Left lung (tissue), 10 donors: ENCODE data around the gene GATAD2A. TPM values are rescaled to one million over a fixed set of nuclear protein-coding genes. Genes with fewer than 3 reads are reported as not detected.

Experiments used
- ATAC-seq: fragments of 200-7000 bp; cut with Tn5 transposase; one replicate; pipeline ENCODE4 v1.9.1; 2020; ENCODE audit warnings: moderate library complexity
- DNase-seq, 4 donors: peaks; one replicate each; pipeline ENCODE4 v3.0.0-alpha.2; 2013 to 2020
- H3K27ac ChIP-seq, 2 donors: fragments of 200-600 bp; sonication (generic) in 1 of 2; one replicate each; pipeline versions ENCODE4 v1.5.0 to v1.8.0; 2020 to 2021
- H3K27me3 ChIP-seq, 2 donors: fragments of 200-600 bp; sonication (generic) in 1 of 2; one replicate each; pipeline versions ENCODE4 v1.5.0 to v1.8.0; 2020 to 2021
- H3K36me3 ChIP-seq, 2 donors: fragments of 200-600 bp; sonication (generic) in 1 of 2; one replicate each; pipeline versions ENCODE4 v1.5.0 to v1.8.0; 2020 to 2021
- H3K4me1 ChIP-seq, 2 donors: fragments of 200-600 bp; one replicate each; pipeline ENCODE4 v1.8.0; 2021
- H3K4me3 ChIP-seq, 2 donors: fragments of 200-600 bp; sonication (generic) in 1 of 2; one replicate each; pipeline versions ENCODE4 v1.5.0 to v1.8.0; 2020 to 2021; ENCODE audit warnings: mild to moderate bottlenecking in 1 of 2
- H3K9me3 ChIP-seq, 2 donors: fragments of 200-600 bp; sonication (generic) in 1 of 2; one replicate each; pipeline versions ENCODE4 v1.5.0 to v1.8.0; 2020 to 2021
- intact Hi-C, 2 donors: fragments of 100-400 bp; cut with DNase I; formaldehyde crosslinking; loops; one replicate each; pipeline versions ENCODE4 v1.11.2 to v1.14.2; 2022
- polyA plus RNA-seq, 6 donors: library from polyadenylated mRNA; unstranded; fragments of 120-200 nt; gene quantifications; one replicate each; pipeline ENCODE4 v1.2.1, GENCODE V29; 2013; ENCODE audit not compliant: insufficient read length in 6 of 6
- total RNA-seq, 2 donors: library from RNA; stranded (reverse); fragmentation: NEBNext Ultra II Directional; extraction: Animal tissue kit (Norgen Biotek cat#: 25700); gene quantifications; one replicate each; pipeline ENCODE4 v1.2.1, GENCODE V29; 2021
- TF ChIP-seq, protein P1 (sequence below), 2 donors: fragments of 200-600 bp; sonication (generic) in 1 of 2; IDR thresholded peaks; one replicate each; pipeline versions ENCODE4 v1.5.0 to v1.8.0; 2021; ENCODE audit warnings: antibody characterized with exemption in 2 of 2
- donor health status: DM: no; HTN: yes; CAD: no.
- donor health status: DM: no; HTN: no; CAD: no.

The GATAD2A gene
- total and polyA plus RNA-seq, 8 donors, result 39.3 to 97.3 (median 49.0) TPM

DNA sequence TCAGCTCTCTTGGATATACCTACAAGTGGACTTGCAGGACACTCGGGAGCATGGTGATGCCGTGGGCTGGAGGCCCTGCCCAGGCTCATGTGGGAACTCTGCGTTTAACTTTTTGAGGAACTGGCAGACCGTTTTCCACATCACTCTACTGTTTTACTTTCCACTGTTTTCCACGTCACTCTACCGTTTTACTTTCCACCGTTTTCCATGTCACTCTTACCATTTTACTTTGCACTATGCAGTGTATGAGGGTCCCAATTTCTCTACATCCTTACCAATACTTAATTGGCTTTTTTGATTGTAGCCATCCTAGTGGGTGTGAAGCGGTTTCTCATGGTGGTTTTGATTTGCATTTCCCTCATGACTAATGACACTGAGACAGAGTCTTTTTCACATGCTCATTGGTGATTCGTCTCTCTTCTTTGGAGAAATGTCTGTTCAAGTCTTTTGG is 40.5 kb downstream of the GATAD2A start:
- ATAC-seq (peak; percentile 12), DNase-seq (no peak)
- intact Hi-C loops, result no loop called here
- Histone ChIP-seq H3K36me3 (no peaks in the 10 kb centered on the region), H3K27me3 (no peaks in the 10 kb centered on the region), H3K4me3 (no peak overlapping the region), H3K27ac (peak overlapping the region in 1 of 2 donors; percentile 82), H3K9me3 (no peaks in the 10 kb centered on the region), H3K4me1 (peaks cover 12 to 69% of the 10 kb centered on the region in 2 donors)
- TF ChIP-seq, protein P1, sequence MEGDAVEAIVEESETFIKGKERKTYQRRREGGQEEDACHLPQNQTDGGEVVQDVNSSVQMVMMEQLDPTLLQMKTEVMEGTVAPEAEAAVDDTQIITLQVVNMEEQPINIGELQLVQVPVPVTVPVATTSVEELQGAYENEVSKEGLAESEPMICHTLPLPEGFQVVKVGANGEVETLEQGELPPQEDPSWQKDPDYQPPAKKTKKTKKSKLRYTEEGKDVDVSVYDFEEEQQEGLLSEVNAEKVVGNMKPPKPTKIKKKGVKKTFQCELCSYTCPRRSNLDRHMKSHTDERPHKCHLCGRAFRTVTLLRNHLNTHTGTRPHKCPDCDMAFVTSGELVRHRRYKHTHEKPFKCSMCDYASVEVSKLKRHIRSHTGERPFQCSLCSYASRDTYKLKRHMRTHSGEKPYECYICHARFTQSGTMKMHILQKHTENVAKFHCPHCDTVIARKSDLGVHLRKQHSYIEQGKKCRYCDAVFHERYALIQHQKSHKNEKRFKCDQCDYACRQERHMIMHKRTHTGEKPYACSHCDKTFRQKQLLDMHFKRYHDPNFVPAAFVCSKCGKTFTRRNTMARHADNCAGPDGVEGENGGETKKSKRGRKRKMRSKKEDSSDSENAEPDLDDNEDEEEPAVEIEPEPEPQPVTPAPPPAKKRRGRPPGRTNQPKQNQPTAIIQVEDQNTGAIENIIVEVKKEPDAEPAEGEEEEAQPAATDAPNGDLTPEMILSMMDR (IDR thresholded peaks at IDR 0.05), result no peak

DNA sequence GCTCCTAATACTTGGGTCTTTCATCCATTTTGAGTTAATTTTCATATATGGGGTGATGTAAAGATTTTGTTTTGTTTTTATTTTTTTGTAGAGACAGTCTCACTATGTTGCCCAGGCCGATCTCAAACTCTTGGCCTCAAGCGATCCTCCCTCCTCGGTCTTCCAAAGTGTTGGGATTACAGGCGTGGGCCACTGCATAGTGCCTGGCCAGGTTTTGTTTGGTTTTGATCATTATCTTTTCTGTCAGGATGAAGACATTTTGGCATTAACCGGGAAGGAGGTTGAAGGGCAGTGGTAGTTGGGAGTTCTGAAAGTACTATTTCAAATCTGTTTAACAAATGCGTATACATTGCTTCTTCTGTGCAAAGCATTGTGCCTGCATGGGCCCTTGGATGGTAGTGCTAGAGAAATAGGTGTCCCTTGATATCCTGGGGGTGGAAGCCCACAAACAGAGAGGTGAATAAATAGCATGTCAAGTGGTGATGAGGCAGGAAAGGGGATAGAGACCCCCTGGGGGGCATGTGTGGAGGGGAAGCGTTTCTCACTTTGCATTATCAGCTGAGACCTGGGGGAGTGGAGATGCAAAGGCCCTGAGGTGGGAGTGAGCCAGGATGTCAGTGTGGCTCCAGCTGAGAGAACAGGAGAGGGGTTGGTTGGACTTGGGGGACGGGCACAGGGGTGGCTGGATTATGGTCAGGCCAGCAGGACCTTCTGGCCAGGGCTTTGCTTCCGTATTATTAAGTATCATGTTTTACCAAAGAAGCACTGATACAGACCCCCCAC is 41.4 kb downstream of the GATAD2A start:
- Histone ChIP-seq H3K27ac (peak overlapping the region in 1 of 2 donors; percentile 82), H3K9me3 (no peaks in the 10 kb centered on the region), H3K27me3 (no peaks in the 10 kb centered on the region), H3K4me1 (peaks cover 12 to 78% of the 10 kb centered on the region in 2 donors), H3K36me3 (no peaks in the 10 kb centered on the region), H3K4me3 (no peak overlapping the region)
- DNase-seq, result no peak
- TF ChIP-seq, protein P1 (IDR thresholded peaks at IDR 0.05), result no peak
- ATAC-seq, result no peak
- intact Hi-C loops, result no loop called here

DNA sequence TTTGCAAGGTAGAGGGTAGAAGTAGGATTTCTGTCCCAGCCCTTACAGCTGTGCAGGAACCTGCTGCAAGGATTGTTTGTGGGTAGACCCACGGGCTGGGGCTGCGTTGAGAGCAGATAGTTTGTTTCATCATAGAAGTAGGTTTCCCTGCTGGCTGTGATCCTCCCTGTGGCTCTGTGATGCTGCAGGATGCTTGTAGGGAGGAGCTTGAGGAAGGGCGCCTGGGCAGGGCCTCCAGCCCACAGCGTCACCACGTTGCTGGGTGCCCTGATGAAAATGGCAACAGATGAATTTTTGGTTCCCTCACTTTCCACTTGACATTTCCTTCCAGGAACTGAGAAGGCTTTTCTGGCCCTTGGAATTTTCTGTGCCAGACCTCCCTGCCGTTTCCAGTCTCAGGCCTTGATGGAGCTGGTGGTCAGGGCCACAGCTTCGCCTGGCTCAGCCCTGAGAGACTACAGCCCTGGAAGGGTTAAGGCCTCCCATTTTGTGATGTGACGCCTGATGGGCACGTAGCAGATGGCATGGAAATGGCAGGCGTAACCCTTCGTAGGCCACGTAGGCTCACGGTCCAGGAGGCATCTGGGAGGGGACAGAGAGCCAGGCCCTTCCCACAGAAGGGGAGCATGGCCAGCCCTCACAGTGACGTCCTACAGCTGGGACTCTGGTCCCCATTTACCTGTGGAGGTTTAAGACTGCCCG is 42.2 kb downstream of the GATAD2A start:
- Histone ChIP-seq H3K4me3 (no peak overlapping the region), H3K27me3 (no peaks in the 10 kb centered on the region), H3K4me1 (peaks cover 12 to 86% of the 10 kb centered on the region in 2 donors), H3K27ac (peak overlapping the region in 1 of 2 donors; percentile 4), H3K36me3 (no peaks in the 10 kb centered on the region), H3K9me3 (no peaks in the 10 kb centered on the region)
- TF ChIP-seq, protein P1 (IDR thresholded peaks at IDR 0.05), result no peak
- intact Hi-C loops, result no loop called here
- no peak for ATAC-seq
- no peak for DNase-seq

DNA sequence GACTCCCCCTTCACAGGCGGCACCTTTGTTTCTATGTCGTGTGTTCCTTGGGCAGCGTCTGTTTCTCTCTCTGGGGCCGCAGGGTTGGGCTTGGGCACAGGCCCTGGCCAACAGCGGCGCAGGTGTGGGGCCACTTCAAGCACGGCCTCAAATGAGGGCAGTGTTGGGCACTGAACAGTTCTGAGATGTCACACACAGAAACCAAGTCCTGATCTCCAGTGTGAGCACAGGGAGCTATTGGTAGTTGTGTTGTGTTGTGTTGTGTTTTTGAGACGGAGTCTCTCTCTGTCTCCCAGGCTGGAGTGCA is 42.7 kb downstream of the GATAD2A start:
- TF ChIP-seq, protein P1 (IDR thresholded peaks at IDR 0.05), result no peak
- intact Hi-C loops, result no loop called here
- ATAC-seq, result peak; percentile 57

More for the DNA sequence above, 42.7 kb downstream of the GATAD2A start:
- Histone ChIP-seq H3K4me3 (no peak overlapping the region), H3K27ac (no peak overlapping the region), H3K9me3 (no peaks in the 10 kb centered on the region), H3K27me3 (no peaks in the 10 kb centered on the region), H3K4me1 (peaks cover 12 to 86% of the 10 kb centered on the region in 2 donors), H3K36me3 (no peaks in the 10 kb centered on the region)
- DNase-seq, result no peak
